AG20443 (cell line): ENCODE data around the gene RBM17.
"Not testable (repeated sequence)": the region's sequence is repeated elsewhere in the genome, so short reads cannot be mapped to it uniquely, and the experiment has no call there.

ENCODE experiments used
- DNase-seq: peaks from one replicate; pipeline ENCODE4 v3.0.0; 2012; ENCODE audit warnings: low spot score, mixed read lengths

Gene RBM17

GRCh38 chr10:6136215-6137201 is 47.7 kb downstream of the RBM17 start:
- peak; percentile 79 for DNase-seq

GRCh38 chr10:6138456-6138855 is 49.6 kb downstream of the RBM17 start:
- no peak for DNase-seq

GRCh38 chr10:6139470-6139869 is 50.6 kb downstream of the RBM17 start:
- no peak for DNase-seq

GRCh38 chr10:6140141-6140841 is 51.5 kb downstream of the RBM17 start:
- DNase-seq = no peak

GRCh38 chr10:6140965-6141295 is 52.1 kb downstream of the RBM17 start:
- DNase-seq = no peak

- peak; percentile 82 for DNase-seq
Observed at GRCh38 chr10:6141296-6142151, 52.7 kb downstream of the RBM17 start.

GRCh38 chr10:6142186-6142585 is 53.4 kb downstream of the RBM17 start:
- DNase-seq = not testable (repeated sequence)

- no peak for DNase-seq
Observed at GRCh38 chr10:6142644-6143043, 53.8 kb downstream of the RBM17 start.

GRCh38 chr10:6143181-6143580 is 54.3 kb downstream of the RBM17 start:
- no peak for DNase-seq

- DNase-seq = peak; percentile 91
Observed at GRCh38 chr10:6144406-6145165, 55.8 kb downstream of the RBM17 start.

- peak; percentile 34 for DNase-seq
Observed at GRCh38 chr10:6145166-6145987, 56.5 kb downstream of the RBM17 start.

GRCh38 chr10:6146013-6146785 is 57.4 kb downstream of the RBM17 start:
- no peak for DNase-seq

- DNase-seq = no peak
Observed at GRCh38 chr10:6146921-6147320, 58.1 kb downstream of the RBM17 start.

- DNase-seq = no peak
Observed at GRCh38 chr10:6148251-6148701, 59.4 kb downstream of the RBM17 start.

- no peak for DNase-seq
Observed at GRCh38 chr10:6148908-6149307, 60.1 kb downstream of the RBM17 start.

GRCh38 chr10:6151087-6151977 is 62.5 kb downstream of the RBM17 start:
- peak; percentile 73 for DNase-seq

- DNase-seq = no peak
Observed at GRCh38 chr10:6153845-6154244, 65.0 kb downstream of the RBM17 start.

- DNase-seq = no peak
Observed at GRCh38 chr10:6154566-6154965, 65.7 kb downstream of the RBM17 start.

GRCh38 chr10:6158276-6158675 is 69.4 kb downstream of the RBM17 start:
- DNase-seq = no peak
